Amniotic epithelial cell (primary cell): Measurements from ENCODE around the gene TP53I13.

ENCODE experiments used
- DNase-seq: peaks from one replicate; pipeline ENCODE4 v3.0.0-alpha.2; 2010; ENCODE audit warnings: low read depth

The TP53I13 gene

DNA sequence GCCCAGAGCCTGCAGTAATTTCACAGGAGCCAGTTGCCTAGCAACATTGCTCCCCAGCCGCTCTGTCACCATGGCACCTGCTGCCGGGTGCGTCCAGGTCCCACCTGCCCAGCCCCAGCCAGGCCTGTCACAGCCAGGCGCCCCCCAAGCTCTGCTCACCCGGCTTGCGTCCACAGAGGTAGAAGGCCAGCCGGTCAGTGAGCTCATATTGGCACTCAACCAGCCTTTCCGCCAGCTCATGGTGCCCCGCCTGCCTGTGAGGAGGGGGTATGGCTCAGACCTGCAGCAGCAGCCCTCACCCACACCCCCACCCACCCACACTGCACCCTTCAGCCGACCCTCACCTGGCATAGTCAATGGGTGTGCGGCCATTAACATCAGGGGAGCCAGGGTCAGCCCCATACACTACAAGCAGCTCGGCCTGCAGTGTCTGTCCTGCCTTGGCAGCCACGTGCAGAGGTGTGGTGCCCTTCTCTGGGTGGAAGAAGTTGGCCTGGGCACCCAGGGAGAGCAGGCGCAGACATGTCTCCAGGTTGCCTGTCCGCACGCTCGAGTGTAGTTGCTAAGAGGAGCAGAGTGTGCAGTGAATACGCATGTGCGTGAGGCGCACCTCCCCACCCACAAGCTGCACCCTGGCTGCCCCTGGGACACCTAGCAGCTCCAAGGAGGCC lies 13.2 kb downstream of the TP53I13 start:
- no peak for DNase-seq

DNA sequence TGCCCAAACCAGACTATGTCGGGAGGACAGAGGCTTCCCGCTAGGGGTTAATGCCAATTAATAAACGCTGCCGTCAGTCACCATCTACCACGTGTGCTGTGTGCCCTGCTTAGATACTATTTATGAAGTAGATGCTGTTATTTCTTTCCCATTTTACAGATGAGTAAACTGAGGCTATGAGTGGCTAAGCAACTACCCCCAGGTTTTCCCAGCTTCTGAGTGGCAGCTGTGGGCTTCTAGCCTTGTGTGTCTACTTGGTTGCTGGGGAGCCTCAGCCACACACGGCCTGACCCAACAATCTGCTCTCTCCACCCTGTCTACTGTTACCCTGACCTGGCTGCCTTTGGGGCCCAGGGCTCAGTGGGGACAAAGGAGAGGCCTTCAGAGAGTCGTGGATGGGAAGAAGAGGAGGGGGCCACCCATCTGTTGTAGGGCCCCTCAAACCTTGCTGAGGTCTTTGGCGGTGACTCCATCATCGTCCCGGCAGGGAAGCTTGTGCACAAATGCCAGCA lies 13.8 kb downstream of the TP53I13 start:
- no peak for DNase-seq

GRCh38 chr17:29582772-29583171 lies 14.3 kb downstream of the TP53I13 start:
- no peak for DNase-seq

DNA sequence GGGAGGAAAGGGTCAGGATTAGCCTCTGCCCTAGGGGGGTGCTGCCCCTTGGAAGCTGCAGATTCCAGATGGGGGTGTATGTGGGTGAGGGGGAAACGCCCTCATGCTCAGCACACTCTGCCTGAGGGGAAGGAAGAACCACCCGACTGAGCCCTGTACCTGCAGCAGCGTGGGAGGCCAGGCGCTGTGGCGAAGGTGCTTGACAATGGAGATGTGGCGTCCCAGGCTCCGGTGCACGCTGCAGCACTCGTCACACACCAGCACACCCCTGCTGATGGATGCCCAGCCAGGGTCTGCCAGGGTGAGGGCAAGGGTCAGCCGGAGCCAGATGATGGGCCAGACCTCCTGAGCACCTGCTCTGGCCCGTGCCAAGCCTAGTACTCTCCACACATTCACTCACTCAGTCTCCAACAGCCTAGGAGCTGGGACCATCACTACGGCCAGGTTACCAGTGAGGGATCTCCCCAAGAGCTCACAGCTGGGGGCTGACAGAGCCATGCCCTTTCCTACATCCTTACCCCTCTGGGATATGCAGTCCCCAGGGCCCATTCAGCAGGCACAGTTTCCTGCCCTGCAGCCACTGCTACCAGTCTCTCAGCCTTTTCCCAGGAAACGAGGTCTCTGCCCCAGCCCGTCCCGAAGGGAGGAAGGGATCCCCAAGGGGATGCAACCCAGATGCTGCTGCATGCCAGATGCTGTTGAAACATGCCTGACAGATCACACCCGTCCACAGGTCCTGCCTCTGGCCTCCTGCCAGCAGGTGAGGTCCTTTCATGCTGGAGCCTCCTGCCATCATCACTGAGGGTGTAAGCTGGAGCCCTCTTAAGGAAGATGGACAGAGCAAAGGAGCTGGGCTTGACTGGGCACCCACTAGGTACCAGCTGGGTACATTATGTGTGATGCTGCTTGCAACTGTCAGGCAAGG lies 15.1 kb downstream of the TP53I13 start:
- DNase-seq, result no peak

DNA sequence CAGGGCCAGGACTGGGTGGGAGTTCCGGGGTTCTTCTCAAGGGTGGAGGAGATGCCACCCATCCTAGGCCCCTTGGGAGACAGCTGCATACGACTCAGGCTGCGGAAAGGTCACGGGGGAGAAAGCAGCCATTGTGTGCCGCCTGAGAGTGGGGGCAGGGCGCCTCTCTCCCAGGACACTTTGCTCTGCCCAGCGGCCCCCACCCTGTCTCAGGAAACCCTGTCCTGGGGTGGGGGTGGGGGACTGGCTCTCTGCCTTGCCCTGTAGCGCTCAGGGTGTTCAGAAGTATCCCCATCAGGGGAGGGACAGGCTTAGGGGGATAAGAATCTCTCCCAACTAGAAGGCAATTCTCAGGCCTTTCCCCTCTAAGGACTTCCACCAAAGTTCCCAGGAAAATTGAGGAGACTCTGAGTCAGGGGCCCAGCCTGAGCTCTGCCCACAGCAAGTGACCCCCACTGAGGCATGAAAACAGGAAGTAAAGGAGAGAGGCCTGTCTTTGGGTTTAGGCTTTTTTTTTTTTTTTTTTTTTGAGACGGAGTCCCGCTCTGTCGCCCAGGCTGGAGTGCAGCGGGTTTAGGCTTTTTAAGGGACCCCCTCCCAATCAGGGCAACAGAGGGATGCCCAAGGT lies 16.1 kb downstream of the TP53I13 start:
- DNase-seq, result no peak

- DNase-seq, result no peak
Observed at GRCh38 chr17:29585080-29585751, 16.7 kb downstream of the TP53I13 start.

GRCh38 chr17:29586676-29587469 lies 18.4 kb downstream of the TP53I13 start:
- no peak for DNase-seq

GRCh38 chr17:29587591-29587990 lies 19.1 kb downstream of the TP53I13 start:
- no peak for DNase-seq

- no peak for DNase-seq
Observed at GRCh38 chr17:29588017-29588561, 19.6 kb downstream of the TP53I13 start.

DNA sequence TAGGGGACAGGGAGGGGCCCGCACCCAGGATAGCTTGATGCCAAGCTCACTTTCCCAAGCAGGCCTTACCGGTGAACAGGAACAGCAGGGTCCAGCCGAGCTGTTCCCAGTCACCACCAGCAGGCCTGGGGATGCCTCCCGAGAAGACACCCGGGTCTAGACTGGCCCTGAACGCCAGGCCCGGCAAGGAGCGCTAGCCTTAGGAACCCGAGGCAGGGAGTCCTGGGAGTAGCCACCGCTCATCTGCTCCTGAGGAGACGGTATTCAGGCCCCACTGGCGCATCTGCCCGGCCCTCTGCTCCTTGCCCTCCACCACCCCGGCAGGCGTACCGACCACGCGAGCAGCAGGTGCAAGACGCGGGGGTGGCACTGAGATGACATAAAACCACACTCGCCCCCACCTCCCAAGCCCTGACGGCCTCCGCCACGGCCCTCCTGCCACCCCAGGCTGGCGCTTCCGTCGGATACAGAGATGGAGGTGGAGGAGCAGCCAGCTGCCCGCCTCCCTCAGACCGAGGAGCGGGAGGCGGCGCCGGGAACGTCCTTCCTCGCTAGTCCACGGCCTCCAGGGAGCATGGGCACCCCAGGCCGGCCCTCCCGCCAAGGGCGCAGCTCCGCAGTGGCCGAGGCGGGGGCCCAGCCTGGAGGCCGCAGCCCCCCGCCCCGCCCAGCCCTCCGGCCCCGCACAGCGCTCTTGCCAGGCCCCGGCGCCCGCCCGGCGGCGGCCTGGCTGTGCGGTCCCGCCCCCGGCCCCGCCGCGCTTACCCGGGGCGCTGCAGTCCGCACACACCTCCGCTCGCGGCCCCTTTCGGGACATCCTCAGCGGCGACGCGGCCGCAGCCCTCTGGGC lies 20.3 kb downstream of the TP53I13 start:
- peak; percentile 16 for DNase-seq

- peak; percentile 77 for DNase-seq
Observed at GRCh38 chr17:29589524-29590410, 21.3 kb downstream of the TP53I13 start, which contains the start of gene GIT1. TSS of gene GIT1 (minus strand) at chr17:29589648. CDS start at chr17:29589378, 270 bp downstream.

GRCh38 chr17:29590411-29591145 lies 22.1 kb downstream of the TP53I13 start:
- DNase-seq, result peak; percentile 52

DNA sequence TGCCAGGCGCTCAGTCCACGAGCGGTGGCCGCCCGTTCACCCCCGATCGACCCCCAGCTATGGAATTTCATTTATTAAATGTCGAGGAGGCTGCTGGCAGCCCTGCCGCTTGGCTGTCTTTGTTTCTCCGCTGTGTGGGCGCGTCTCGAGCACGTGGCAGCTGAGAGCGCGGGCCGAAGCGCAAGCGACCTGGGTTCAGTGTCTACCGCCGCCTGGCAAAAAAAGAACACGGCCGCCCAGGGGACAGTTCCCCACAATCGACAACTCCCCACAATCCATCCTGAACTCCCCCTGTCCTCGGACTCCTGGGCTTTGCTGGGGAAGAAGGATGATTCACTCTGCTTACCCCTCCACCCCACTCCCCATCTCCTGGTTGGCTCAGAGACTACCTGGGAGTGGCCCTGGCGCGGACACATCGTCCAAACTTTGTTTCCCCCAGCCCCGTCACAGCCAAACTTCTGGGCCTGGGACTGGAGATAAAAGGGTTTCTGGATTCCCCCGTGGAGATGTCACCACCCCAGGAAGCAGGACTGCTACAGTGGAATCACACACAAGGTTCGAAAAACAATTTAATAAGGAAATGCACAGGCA lies 22.7 kb downstream of the TP53I13 start:
- peak; percentile 50 for DNase-seq

DNA sequence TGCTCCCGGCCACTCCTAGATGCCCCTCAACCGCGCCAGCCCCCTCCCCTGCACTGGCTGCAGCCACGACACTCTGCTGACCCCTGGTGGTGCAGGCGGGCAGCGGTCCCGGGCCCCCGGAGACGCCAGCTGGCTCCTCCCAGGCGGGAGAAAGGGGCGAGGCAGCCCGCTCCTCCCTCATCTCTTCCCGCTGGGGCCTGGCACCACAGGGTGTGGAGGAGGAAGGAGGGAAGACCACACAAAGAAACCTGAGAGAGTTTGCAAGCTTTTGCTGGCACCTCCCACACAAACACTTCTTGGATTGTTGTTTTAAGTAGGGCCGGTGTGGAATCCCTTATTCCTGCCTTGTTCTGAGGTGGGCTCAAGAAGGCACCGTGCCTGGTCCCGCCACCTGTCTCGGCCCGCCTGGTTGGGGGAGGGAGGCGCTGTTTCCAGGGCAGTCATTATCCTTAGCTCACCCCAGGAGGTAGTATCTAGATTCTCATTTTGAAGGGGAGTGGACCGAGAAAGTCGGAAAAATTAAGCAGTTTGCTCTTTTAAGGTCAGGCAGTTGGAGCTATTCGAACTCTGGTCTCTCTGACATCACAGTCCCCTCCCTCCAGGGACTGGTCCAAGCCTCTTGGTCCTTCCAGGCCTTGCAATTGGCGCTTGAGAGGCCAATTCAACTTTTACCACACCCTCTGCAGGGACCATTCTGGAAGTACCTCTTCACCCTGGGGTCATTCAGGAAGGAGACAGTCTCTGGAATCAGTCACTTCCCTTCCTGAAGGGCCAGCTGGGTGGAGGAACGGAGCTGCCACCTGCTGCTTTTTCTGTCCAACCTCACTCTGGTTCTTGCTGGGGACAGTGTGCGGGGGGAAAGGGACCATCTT lies 23.5 kb downstream of the TP53I13 start:
- peak; percentile 89 for DNase-seq

DNA sequence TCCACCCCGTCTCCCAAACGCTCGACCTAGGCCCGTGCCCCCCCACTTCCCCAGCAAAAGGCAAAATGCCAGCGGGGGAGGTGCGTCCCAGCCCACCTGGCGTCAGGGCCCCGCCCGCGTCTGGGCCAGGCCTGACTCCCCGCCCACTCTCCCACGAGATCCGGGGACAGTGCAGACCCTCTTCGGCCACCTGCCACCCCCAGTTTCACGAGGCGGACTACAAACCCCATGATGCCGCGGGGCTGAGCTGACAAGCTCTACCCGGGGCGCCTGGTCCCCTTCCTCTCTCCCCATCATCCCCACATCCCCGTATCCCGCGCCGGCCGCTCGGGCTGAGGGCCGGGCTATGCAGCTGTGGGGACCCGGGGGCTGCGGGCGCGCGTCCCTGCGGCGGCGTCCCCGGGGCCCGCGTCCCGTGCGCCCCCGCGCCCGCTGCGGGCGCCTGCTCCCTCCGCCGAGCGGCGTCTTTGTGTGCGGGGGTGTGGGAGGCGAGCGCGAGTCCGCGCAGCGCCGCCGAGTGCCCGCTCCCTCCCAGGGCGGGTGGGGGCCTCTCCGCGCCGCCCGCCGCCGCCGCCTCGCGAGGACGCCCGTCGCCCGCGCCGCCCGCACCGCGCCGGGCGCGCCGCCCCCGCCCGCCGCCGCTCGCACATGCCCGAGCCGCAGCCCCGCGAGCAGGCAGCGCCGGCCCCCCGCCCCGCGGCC lies 24.5 kb downstream of the TP53I13 start, which contains the start of gene ANKRD13B:
Gene ANKRD13B, plus strand, starts transcription at position 283 of the 702 bp plus-strand sequence. CDS start 490 bp downstream, outside the sequence.
- no peak for DNase-seq
